ENCODE results near the gene ITGAD.

- TF ChIP-seq CTCF (IDR thresholded peaks at IDR 0.05) (no peak), USF2 (IDR thresholded peaks at IDR 0.05) (no peak), SMC3 (IDR thresholded peaks at IDR 0.05) (no peak), MAX (IDR thresholded peaks at IDR 0.05) (no peak), NR3C1 (IDR thresholded peaks at IDR 0.05) (no peak), MAZ (IDR thresholded peaks at IDR 0.05; ENCODE audit: borderline replicate concordance, low read depth, low read length) (no peak), POLR2A (IDR thresholded peaks at IDR 0.05; ENCODE audit: low read length) (no peak), RCOR1 (IDR thresholded peaks at IDR 0.05; ENCODE audit: low read depth, low read length) (no peak), ZC3H11A (IDR thresholded peaks at IDR 0.05) (no peak), BCL3 (IDR thresholded peaks at IDR 0.05) (no peak), RAD21 (conservative IDR thresholded peaks at IDR 0.05 in 1 of 2, IDR thresholded peaks at IDR 0.05 in 1 of 2) (no peak), REST (IDR thresholded peaks at IDR 0.05) (no peak), GATA3 (IDR thresholded peaks at IDR 0.05; ENCODE audit: borderline replicate concordance) (no peak)
Observed at GRCh38 chr16:31388535-31388934, 4.6 kb upstream of the ITGAD start.
